Small intestine (tissue), 7 donors: ENCODE results near the gene ZBTB6. TPM values are rescaled to one million over a fixed set of nuclear protein-coding genes. Genes with fewer than 3 reads are reported as not detected.
"Not testable (repeated sequence)": the region's sequence is repeated elsewhere in the genome, so short reads cannot be mapped to it uniquely, and the experiment has no call there.

ENCODE experiments used
- DNase-seq, 2 donors: peaks; one replicate each; pipeline versions ENCODE4 v3.0.0 to v3.0.0-alpha.2; 2013
- FAIRE-seq: peaks from 2 replicates; lab custom pipeline; 2012; peaks lifted over from hg19 to GRCh38; lab: Jason Lieb, UNC
- H3K27ac ChIP-seq, 3 donors: one replicate each; pipeline ENCODE4 v1.5.1; 2013; ENCODE audit warnings: low read length in 2 of 3, mild to moderate bottlenecking in 2 of 3, control low read depth in 1 of 3, inconsistent platforms in 1 of 3, low read depth in 1 of 3, moderate library complexity in 1 of 3
- H3K27me3 ChIP-seq, 3 donors: one replicate each; pipeline ENCODE4 v1.6.1; 2013; ENCODE audit warnings: low read length in 3 of 3, inconsistent platforms in 1 of 3; ENCODE audit not compliant: control insufficient read depth in 3 of 3, insufficient read depth in 3 of 3
- H3K36me3 ChIP-seq, 3 donors: one replicate each; pipeline ENCODE4 v1.6.1; 2013; ENCODE audit warnings: low read length in 3 of 3, inconsistent platforms in 1 of 3, low read depth in 1 of 3, mild to moderate bottlenecking in 1 of 3, moderate library complexity in 1 of 3; ENCODE audit not compliant: control insufficient read depth in 3 of 3, insufficient read depth in 2 of 3
- H3K4me1 ChIP-seq, 3 donors: one replicate each; pipeline ENCODE4 v1.6.1; 2013; ENCODE audit warnings: low read length in 2 of 3, inconsistent platforms in 1 of 3, low read depth in 1 of 3, mild to moderate bottlenecking in 1 of 3, moderate library complexity in 1 of 3; ENCODE audit not compliant: control insufficient read depth in 3 of 3, insufficient read depth in 2 of 3
- H3K4me3 ChIP-seq, 3 donors: one replicate each; pipeline ENCODE4 v1.5.1; 2013; ENCODE audit warnings: low read length in 3 of 3, control low read depth in 1 of 3, inconsistent platforms in 1 of 3, low read depth in 1 of 3, mild to moderate bottlenecking in 1 of 3, moderate library complexity in 1 of 3
- H3K9me3 ChIP-seq, 2 donors: one replicate each; pipeline ENCODE4 v1.6.1; 2013; ENCODE audit warnings: low read depth in 1 of 2, low read length in 1 of 2; ENCODE audit not compliant: control insufficient read depth in 2 of 2, insufficient read depth in 1 of 2
- WGBS, 3 donors: extraction: QIAGEN DNeasy Blood & Tissue Kit; methylation state at CpG; one replicate each; pipeline ENCODE4 v1.1.7; 2013; 5-methylcytosine and 5-hydroxymethylcytosine counted together
- polyA plus RNA-seq, 4 donors: library from polyadenylated mRNA; stranded (reverse) in 3 of 4; unstranded in 1 of 4; fragments of 200-250 nt in 3 of 4; fragments of 120-200 nt in 1 of 4; gene quantifications; one replicate each; pipeline versions ENCODE4 v1.2.1 to v1.2.3, GENCODE V29; 2013
- donor health status: healthy with polysubstance abuse.
- donor health status: control.
- donor health status: control.
- donor health status: Bipolar disorder and iron deficiency.
- donor health status: healthy.

The ZBTB6 gene
- polyA plus RNA-seq, 4 donors = 3.8 to 11.1 (median 4.2) TPM

- not testable (repeated sequence) for DNase-seq, H3K36me3 ChIP-seq, H3K4me3 ChIP-seq, FAIRE-seq, H3K9me3 ChIP-seq, H3K27me3 ChIP-seq, H3K27ac ChIP-seq, H3K4me1 ChIP-seq
- WGBS, 3 donors = 93 to 98% (median 95%) methylated on average over 16 of the region's 16 CpGs
Measured at GRCh38 chr9:122906122-122906521, 7.0 kb downstream of the ZBTB6 start.

GRCh38 chr9:122904823-122905710 lies 8.1 kb downstream of the ZBTB6 start, which contains the start of gene RC3H2:
RC3H2 (minus strand) TSS chr9:122905359; CDS start chr9:122897509, 7,850 bp downstream.
- WGBS, 3 donors = 0% methylated on average over 49 to 77 of the region's 77 CpGs
- DNase-seq (peak; percentile 100), FAIRE-seq (no peak)
- peak within 1 kb of the TSS; percentile 95 to 98 (median 97) for H3K4me3 ChIP-seq
- H3K27ac ChIP-seq = peak within 1 kb of the TSS; percentile 83 to 97 (median 96)
- H3K9me3 ChIP-seq = no peaks in the 10 kb centered on the region
- H3K27me3 ChIP-seq = no peaks in the 10 kb centered on the region
- H3K36me3 ChIP-seq = peaks cover 0 to 7% (median 0%) of the 10 kb centered on the region in 3 donors
- peaks cover 0 to 4% (median 3%) of the 10 kb centered on the region in 3 donors for H3K4me1 ChIP-seq

- Histone ChIP-seq H3K4me3 (peak overlapping the region; percentile 95 to 98 (median 97)), H3K9me3 (no peaks in the 10 kb centered on the region), H3K27ac (peak overlapping the region; percentile 83 to 97 (median 96)), H3K4me1 (peaks cover 0 to 4% (median 3%) of the 10 kb centered on the region in 3 donors), H3K27me3 (no peaks in the 10 kb centered on the region), H3K36me3 (peaks cover 0 to 7% (median 0%) of the 10 kb centered on the region in 3 donors)
- peak in 1 of 2 donors; percentile 36 for DNase-seq
- no peak for FAIRE-seq
- WGBS, 3 donors = 0 to 1% (median 0%) methylated on average over 8 of the region's 8 CpGs
Measured at GRCh38 chr9:122904466-122904822, 8.7 kb downstream of the ZBTB6 start.

GRCh38 chr9:122900791-122901190 lies 12.3 kb downstream of the ZBTB6 start:
- WGBS, 3 donors = 5 to 19% (median 12%) methylated on average over 2 of the region's 2 CpGs
- DNase-seq (peak in 1 of 2 donors; percentile 54), FAIRE-seq (no peak)
- H3K4me1 ChIP-seq = peaks cover 2 to 4% (median 3%) of the 10 kb centered on the region in 3 donors
- H3K27ac ChIP-seq = no peak overlapping the region
- H3K36me3 ChIP-seq = peaks cover 2 to 17% (median 6%) of the 10 kb centered on the region in 3 donors
- H3K27me3 ChIP-seq = no peaks in the 10 kb centered on the region
- no peak overlapping the region for H3K4me3 ChIP-seq
- H3K9me3 ChIP-seq = no peaks in the 10 kb centered on the region

- no peak overlapping the region for H3K4me3 ChIP-seq
- FAIRE-seq (no peak), DNase-seq (no peak)
- H3K27me3 ChIP-seq = no peaks in the 10 kb centered on the region
- peaks cover 2 to 21% (median 6%) of the 10 kb centered on the region in 3 donors for H3K36me3 ChIP-seq
- H3K9me3 ChIP-seq = no peaks in the 10 kb centered on the region
- no peak overlapping the region for H3K27ac ChIP-seq
- H3K4me1 ChIP-seq = peaks cover 0 to 3% (median 2%) of the 10 kb centered on the region in 3 donors
- WGBS, 3 donors = 94 to 98% (median 97%) methylated on average over 1 of the region's 1 CpG
Measured at GRCh38 chr9:122897969-122898368, 15.2 kb downstream of the ZBTB6 start.

GRCh38 chr9:122888480-122888879 lies 24.6 kb downstream of the ZBTB6 start:
- no peaks in the 10 kb centered on the region for H3K4me1 ChIP-seq
- FAIRE-seq (no peak), DNase-seq (no peak)
- 40 to 70% (median 59%) methylated on average over 3 of the region's 3 CpGs for WGBS, 3 donors
- no peak overlapping the region for H3K27ac ChIP-seq
- H3K9me3 ChIP-seq = no peaks in the 10 kb centered on the region
- H3K27me3 ChIP-seq = no peaks in the 10 kb centered on the region
- peaks cover 5 to 29% (median 6%) of the 10 kb centered on the region in 3 donors for H3K36me3 ChIP-seq
- no peak overlapping the region for H3K4me3 ChIP-seq

- Histone ChIP-seq H3K9me3 (no peaks in the 10 kb centered on the region), H3K27ac (no peak overlapping the region), H3K4me3 (no peak overlapping the region), H3K27me3 (no peaks in the 10 kb centered on the region), H3K4me1 (peaks cover 0 to 5% (median 0%) of the 10 kb centered on the region in 3 donors), H3K36me3 (peaks cover 13 to 34% (median 15%) of the 10 kb centered on the region in 3 donors)
- FAIRE-seq = no peak
- DNase-seq = no peak
- 81 to 91% (median 90%) methylated on average over 2 of the region's 2 CpGs for WGBS, 3 donors
Measured at GRCh38 chr9:122883125-122883524, 30.0 kb downstream of the ZBTB6 start.

GRCh38 chr9:122879443-122879842 lies 33.7 kb downstream of the ZBTB6 start:
- Histone ChIP-seq H3K27ac (no peak overlapping the region), H3K4me1 (peaks cover 0 to 5% (median 0%) of the 10 kb centered on the region in 3 donors), H3K27me3 (no peaks in the 10 kb centered on the region), H3K4me3 (no peak overlapping the region), H3K9me3 (no peaks in the 10 kb centered on the region), H3K36me3 (peaks cover 26 to 37% (median 27%) of the 10 kb centered on the region in 3 donors)
- no peak for FAIRE-seq
- no peak for DNase-seq
- WGBS, 3 donors = 70 to 78% (median 74%) methylated on average over 2 of the region's 2 CpGs
